Activated naive CD4-positive, alpha-beta T cell treated with anti-CD3 and anti-CD28 coated beads, Interleukin-2, amount 50 U/mL, for 16 hours (primary cell): Measurements from ENCODE around the gene RNF213.
"Not testable (repeated sequence)": the region's sequence is repeated elsewhere in the genome, so short reads cannot be mapped to it uniquely, and the experiment has no call there.

Experiments
- DNase-seq: peaks from one replicate; pipeline ENCODE4 v3.0.0-alpha.2; 2020

The RNF213 gene

DNA sequence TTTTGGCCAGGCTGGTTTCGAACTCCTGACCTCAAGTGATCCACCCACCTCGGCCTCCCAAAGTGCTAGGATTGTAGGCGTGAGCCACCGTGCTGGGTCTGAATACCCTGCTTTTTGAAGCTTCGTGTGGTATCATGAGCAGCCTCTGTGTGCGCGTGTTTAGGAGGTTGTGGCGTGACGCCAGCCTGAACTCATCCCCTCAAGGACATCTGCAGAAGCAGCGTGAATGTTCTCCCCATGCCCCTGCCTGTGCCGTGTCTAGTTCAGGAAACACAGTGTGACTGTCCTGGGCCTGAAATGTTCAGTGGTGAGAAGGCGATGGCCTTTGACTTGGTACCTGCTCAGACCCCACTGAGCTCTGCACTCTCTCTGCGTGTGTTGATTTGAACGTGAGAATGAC, 35.6 kb downstream of the RNF213 start:
- DNase-seq = no peak

DNA sequence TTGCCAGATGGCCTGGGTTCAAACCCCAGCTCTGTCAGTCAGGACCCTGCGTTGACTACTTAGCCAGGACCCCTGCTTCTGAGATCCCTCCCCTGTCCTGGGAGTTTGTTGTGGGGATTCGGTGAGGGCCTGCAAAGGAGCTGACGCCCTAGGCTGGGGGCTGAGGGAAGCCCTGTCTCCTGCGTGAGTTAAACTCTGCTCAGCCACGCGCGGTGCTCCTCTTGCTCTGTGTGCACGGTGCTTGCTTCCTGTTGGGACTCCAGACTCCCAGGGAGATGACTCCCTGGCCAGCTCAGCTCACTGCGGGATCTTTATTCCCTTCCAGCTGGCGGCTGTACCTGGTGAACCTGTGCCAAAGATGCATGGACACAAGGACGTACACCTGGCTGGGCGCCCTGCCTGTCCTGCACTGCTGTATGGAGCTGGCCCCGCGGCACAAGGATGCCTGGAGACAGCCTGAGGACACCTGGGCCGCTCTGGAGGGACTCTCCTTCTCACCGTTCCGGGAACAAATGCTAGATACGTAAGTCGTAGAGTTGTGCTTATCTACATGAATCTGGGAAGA, 37.4 kb downstream of the RNF213 start:
- DNase-seq = no peak

DNA sequence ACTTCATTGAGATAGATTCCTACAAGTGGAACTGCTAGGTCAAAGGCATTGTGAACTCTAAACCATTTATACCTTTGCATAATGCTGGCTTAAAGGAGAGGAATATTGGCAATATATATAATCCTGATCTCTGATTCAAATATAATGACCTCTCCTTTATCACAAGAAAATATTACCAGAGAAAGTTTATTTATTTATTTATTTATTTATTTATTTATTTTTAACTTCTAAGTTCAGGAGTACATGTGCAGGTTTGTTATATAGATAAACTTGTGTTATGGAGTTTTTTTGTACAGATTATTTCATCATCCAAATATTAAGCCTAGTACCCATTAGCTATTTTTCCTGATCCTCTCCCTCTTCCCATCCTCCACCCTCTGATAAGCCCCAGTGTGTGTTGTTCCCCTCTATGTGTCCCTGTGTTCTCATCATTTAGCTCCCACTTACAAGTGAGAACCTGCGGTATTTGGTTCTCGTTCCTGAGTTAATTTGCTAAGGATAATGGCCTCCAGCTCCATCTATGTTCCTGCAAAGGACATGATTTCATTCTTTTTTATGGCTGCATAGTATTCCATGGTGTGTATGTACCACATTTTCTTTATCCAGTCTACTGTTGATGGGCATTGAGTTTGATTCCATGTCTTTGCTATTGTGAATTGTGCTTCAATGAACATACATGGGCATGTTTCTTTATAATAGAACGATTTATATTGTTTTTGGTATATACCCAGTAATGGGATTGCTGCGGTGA, 38.9 kb downstream of the RNF213 start:
- DNase-seq = not testable (repeated sequence)

DNA sequence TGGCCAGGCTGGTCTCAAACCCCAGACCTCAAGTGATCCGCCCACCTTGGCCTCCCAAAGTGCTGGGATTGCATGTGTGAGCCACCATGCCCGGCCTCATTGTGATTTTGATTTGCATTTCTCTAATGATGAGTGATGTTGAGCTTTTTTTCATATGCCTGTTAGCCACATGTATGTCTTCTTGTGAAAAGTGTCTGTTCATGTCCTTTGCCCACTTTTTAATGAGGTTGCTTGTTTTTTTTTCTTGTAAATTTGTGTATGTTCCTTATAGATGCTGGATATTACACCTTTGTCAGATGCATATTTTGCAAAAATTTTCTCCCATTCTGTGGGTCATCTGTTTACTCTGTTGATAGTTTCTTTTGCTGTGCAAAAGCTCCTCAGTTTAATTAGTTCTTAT, 40.1 kb downstream of the RNF213 start:
- not testable (repeated sequence) for DNase-seq

DNA sequence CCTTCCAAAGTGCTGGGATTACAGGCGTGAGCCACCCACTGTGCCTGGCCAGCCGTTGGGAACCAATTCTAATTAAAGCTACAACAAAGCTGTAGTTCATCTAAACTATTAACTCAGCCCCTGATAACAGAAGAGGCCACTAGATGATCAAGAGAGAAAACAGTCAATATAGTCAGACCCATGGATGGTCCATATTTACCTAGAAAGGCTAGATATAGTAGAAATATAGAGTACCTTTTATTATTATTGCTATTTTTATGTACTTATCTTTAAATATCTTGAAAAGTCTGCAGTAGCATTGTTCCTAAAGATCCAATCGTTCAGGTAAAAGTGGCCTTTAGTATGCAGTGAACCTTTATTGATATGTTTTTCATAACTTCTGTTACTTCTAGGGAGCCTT, 43.2 kb downstream of the RNF213 start:
- no peak for DNase-seq

DNA sequence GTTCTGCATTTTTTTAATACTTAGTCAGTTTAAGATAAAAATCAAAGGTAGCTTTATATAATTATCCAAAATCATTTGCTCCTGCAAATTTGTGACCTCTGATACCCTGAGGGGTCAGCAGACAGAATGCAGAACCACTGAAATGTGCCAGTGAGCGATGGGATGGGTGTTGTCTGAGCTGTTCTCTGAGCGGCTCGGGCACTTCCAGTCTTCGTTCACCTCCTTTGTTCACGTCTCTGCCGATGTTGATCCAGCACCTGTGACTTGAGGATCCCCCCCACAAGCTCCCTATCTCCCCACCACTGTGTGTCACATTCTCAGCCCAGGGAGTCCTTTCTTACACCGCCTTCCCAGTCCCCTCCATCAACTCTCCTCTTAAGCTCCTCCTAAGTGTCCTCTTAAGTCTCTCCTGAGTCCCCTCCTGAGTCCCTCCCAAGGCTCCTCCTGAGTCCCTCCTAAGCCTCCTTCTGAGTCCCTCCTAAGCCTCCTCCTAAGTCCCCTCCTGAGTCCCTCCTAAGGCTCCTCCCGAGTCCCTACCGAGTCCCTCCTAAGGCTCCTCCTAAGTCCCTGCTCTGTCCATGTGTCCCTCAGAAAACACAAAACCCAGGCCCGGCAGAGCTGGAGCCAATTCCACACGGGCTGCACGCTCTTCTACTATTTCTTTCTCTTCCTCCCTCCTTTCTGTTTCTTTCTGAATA, 47.5 kb downstream of the RNF213 start:
- DNase-seq = no peak

DNA sequence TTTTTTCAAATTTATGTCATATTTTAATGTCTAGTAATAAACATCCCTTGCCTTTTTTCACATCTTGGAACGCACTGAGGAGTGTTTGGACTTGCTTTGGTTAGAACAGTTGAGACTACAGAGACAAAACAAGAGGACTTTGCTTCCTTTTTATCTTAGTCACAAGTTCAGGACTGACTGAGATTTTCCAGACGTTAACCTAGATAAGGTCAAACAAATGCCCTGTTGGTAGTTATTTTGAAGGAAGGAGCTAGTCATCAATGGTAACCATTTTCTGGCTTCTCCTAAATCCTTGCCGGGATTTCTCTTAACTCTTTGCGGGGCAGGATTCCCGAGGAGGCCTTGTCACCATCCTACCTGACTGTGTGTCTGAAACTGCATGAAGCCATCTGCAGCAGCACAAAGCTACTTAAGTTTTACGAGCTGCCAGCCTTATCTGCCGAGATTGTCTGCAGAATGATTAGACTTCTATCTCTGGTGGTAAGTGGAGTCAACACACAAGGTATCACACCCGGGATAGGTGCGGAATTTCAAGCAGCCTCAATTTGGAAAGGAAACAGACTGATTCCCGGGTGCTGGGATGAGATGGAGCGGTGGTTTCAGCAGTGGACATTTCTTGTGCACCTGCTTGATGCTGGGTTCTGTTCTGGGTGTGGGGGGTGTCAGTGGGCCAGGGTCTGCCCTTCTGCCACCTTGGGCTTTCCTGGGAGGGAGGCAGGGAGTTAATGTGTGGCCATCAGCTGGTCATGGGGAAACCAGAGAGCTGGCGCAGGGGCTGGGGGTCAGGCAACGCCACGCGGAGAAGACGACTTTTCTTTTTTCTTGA, 48.3 kb downstream of the RNF213 start:
- no peak for DNase-seq

DNA sequence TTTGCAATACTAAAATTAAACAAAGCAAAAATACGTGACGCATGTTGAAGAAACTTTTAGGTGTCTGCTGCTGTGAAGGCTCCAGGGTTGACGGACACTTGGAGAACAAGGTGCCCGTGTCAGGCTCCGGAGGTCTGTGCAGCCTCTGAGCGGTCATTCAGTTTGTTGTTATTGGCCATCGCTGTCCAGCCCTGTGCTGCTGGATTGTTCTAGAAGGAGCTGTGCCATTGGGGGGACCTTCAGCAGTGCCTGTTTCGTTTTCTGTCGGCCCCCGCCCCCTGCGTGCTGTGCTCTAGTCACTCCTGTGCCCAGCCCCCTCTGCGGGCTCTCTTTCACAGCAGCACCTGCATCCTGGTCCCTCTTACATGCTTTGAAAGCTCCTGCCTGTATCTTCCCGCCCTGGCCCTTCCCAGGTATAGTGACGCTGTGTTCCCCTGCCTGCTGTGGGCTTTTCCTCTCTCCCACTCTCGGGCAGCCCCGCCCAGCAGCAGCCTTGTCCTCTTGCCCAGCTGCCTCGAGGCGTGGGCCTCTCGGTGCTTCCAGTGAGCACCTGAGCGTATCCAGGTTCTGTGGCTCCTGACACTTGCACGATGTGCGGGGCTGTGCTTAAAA, 50.7 kb downstream of the RNF213 start:
- DNase-seq = no peak

GRCh38 chr17:80312621-80313135, 52.0 kb downstream of the RNF213 start:
- no peak for DNase-seq

- no peak for DNase-seq
Observed at GRCh38 chr17:80313160-80313829, 52.6 kb downstream of the RNF213 start.

- not testable (repeated sequence) for DNase-seq
Observed at GRCh38 chr17:80313946-80314345, 53.3 kb downstream of the RNF213 start.

DNA sequence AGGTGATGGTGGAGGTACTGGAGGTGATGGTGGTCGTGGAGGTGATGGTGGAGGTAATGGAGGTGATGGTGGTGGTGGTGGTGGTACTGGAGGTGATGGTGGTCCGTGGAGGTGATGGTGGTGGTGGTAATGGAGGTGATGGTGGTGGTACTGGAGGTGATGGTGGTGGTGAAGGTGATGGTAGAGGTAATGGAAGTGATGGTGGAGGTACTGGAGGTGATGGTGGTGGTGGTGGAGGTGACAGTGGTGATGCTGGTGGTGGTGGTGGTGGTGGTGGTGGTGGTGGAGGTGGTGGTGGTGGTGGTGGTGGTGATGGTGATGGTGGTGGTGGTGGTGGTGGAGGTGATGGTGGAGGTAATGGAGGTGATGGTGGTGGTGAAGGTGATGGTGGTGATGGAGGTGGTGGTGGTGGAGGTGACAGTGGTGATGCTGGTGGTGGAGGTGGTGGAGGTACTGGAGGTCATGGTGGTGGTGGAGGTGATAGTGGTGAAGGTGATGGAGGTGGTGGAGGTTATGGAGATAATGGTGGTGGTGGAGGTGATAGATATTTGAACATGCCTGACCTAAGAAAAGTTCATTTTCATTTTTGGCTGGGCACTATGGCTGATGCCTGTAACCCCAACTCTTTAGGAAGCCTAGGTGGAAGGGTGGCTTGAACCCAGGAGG, 55.0 kb downstream of the RNF213 start:
- DNase-seq = no peak

DNA sequence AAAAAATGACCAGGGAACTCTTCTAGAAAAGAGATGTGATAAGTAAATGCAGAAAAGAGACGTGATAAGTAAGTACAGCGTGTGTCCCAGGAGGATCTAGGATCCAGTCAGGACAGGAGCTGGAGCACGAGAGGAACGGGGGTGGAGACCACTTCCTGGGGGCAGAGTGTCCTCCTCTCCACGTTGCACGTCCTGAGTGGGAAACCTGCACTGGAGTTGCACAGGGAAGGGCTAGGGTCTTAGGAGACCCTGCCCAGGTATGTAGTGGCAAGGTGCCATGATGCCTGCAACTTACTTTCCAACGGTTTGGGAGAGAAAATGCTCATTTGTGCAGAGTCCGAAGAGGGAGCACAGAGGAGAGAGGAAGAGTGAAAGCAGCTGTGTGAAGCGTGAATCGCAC, 55.8 kb downstream of the RNF213 start:
- DNase-seq = no peak

DNA sequence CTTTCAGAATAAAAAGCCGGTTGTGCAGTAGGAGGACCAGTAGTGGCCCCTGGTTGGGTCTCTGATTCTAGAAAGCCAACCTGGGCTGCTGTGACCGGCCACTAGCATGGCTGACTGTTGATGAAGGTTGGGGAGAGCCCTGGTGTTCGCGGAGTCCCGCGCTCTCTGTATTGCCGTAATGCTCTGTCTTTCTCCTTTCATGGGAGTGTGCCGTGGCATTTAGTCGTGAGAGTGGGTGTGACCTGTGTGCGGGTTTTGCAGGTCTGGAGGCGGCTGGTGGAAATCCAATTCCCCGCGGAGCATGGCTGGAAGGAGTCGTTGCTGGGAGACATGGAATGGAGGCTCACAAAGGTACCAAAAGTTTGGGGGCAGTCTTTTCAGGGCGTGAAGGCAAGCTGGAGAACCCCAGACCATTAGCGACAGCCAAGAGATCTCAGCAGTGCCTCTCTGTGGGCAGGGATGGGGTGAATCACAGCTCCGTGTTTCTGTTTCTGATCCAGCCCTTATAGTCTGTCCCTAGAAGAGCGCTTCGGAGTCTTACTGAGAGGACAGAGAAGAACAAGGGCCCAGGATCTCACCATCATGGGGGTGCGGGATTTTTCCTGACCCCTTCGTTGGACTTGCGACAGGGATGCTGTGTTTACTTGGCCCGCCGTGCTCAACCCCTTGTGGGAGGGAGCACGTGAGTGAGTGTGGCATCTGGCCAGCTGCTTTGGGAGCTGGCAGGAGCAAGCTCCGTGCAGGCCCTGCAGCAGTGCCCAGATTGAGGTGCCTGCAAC, 56.5 kb downstream of the RNF213 start:
- DNase-seq = no peak

- no peak for DNase-seq
Observed at GRCh38 chr17:80317706-80317980, 57.0 kb downstream of the RNF213 start.

- no peak for DNase-seq
Observed at GRCh38 chr17:80318166-80318565, 57.5 kb downstream of the RNF213 start.

DNA sequence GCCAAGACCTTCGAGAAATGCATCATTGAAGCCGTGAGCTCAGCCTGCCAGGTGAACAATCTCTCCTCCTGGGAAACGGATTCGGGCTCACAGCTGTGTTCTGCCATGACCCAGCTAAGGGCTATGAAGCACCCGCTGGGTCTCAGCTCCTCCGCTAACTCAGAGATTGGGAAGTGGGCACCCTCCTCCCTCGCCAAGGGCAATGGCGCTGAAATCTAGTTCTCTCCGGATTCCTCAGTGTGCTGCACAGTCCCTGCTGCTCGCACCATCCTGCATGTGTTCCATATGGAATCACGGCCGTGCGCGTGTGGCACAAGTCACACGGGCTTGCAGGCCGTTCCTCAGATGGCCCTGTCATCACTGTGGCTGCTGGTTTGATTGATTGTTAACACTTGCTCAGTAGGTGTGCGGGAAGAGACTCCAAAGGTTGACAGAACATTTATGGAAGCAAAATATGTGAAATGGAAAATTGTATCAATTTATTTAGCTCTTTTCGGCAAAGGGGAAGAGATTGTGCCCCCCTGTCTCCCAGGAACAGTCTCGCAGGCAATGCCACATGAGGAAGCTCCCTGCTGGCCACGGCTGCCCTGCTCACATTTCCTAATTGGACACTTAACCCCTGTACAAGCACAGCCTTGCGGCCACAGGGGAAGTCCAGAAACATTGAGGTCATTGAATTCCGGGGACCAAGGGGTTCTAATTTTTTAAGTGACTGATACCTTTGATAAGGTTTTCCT, 58.8 kb downstream of the RNF213 start:
- no peak for DNase-seq

- no peak for DNase-seq
Observed at GRCh38 chr17:80319999-80320344, 59.3 kb downstream of the RNF213 start.

- DNase-seq = no peak
Observed at GRCh38 chr17:80320496-80320895, 59.8 kb downstream of the RNF213 start.

DNA sequence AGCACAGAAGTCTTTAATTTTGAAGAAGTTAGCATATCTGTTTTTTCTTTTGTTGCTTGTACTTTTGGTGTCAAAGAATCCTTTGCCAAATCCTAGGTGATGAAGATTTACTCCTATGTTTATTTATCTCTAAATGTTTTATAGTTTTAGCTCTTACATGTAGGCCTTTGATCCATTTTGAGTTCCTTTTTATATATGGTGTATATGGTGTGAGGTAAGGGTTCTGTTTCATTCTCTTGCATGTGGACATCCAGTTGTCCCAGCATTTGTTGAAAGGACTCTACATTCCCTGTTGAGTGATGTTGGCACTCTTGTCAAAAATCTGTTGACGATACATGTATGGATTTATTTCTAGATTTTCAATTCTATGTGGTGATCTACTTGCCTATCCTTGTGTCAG, 62.2 kb downstream of the RNF213 start:
- no peak for DNase-seq
